K562 (cell line): Measurements from ENCODE around the gene SOX6. TPM values are rescaled to one million over a fixed set of nuclear protein-coding genes. Genes with fewer than 3 reads are reported as not detected.

Experiments used
- ATAC-seq: fragments of 200-7000 bp; cut with Tn5 transposase; 3 replicates; pipeline ENCODE4 v1.9.1; 2020; ENCODE audit warnings: moderate library complexity
- BruUV-seq: library from RNA; stranded (reverse); fragments of 400-500 nt; replicated peaks from 2 replicates; lab custom pipeline; 2021; lab: Mats Ljungman, UMichigan
- CTCF ChIA-PET: fragments of 300-600 bp; formaldehyde crosslinking; extraction: SDS; loops from one replicate; lab custom pipeline; 2021; ENCODE audit warnings: low intra/inter-chr PET ratio; lab: Yijun Ruan, JAX
- POLR2A ChIA-PET: fragments of 300-600, 350-650 bp; sonication (Branson Sonifier 250); formaldehyde crosslinking; extraction: SDS; loops from one replicate; lab custom pipeline; 2021; ENCODE audit warnings: antibody characterized with exemption, inconsistent platforms; lab: Yijun Ruan, JAX
- DNase-seq, 4 experiments: peaks; one replicate each; pipeline versions ENCODE4 v3.0.0 to v3.0.0-alpha.2; 2011 to 2018; ENCODE audit warnings: low spot score in 3 of 4, mixed read lengths in 3 of 4; ENCODE audit errors: extremely low read depth in 1 of 4
- FAIRE-seq: peaks from 2 replicates; lab custom pipeline; 2011; peaks lifted over from hg19 to GRCh38; lab: Jason Lieb, UNC
- H2AFZ ChIP-seq: 2 replicates; pipeline ENCODE4 v1.6.0; 2011; ENCODE audit warnings: low read depth, low read length, control low read depth, inconsistent platforms
- H3K27ac ChIP-seq: fragments of 200-600 bp; 3 replicates; pipeline ENCODE4 v1.8.0; 2011; ENCODE audit warnings: low read depth, mild to moderate bottlenecking, control low read depth, inconsistent platforms, low read length, moderate library complexity, mixed read lengths; ENCODE audit errors: extremely low read depth
- H3K27me3 ChIP-seq, 2 experiments: fragments of 300-600 bp in 1 of 2; 2 replicates in 1 of 2; 3 replicates in 1 of 2; pipeline versions ENCODE4 v1.6.0 to v1.8.0; 2011; ENCODE audit warnings: inconsistent platforms in 2 of 2, low read length in 2 of 2, mild to moderate bottlenecking in 1 of 2, mixed read lengths in 1 of 2, moderate library complexity in 1 of 2; ENCODE audit not compliant: control insufficient read depth in 2 of 2, insufficient read depth in 2 of 2
- H3K36me3 ChIP-seq: fragments of 300-600 bp; 3 replicates; pipeline ENCODE4 v1.8.0; 2011; ENCODE audit warnings: mild to moderate bottlenecking, low read length, inconsistent platforms; ENCODE audit not compliant: control insufficient read depth, insufficient read depth
- H3K4me1 ChIP-seq, 2 experiments: fragments of 200-600 bp in 1 of 2; replicated peaks in 1 of 2; 2 replicates in 1 of 2; 3 replicates in 1 of 2; pipeline versions ENCODE4 v1.5.1 to v1.8.0; 2011; ENCODE audit warnings: inconsistent platforms in 2 of 2, low read length in 2 of 2, mild to moderate bottlenecking in 1 of 2, mixed read lengths in 1 of 2, moderate library complexity in 1 of 2; ENCODE audit not compliant: control insufficient read depth in 2 of 2, insufficient read depth in 2 of 2
- H3K4me2 ChIP-seq: 2 replicates; pipeline ENCODE4 v1.6.1; 2011; ENCODE audit warnings: low read length, control low read depth, inconsistent platforms, mixed read lengths; ENCODE audit not compliant: insufficient read depth
- H3K4me3 ChIP-seq: fragments of 200-600 bp; sonication (generic), shearing (Covaris generic); 2 replicates; pipeline ENCODE4 v1.5.1; 2016; ENCODE audit warnings: control low read depth, inconsistent platforms
- H3K79me2 ChIP-seq: fragments of 200-600 bp; 3 replicates; pipeline ENCODE4 v1.8.0; 2011; ENCODE audit warnings: low read length, inconsistent platforms; ENCODE audit not compliant: control insufficient read depth, insufficient read depth
- H3K9ac ChIP-seq, 2 experiments: 2 replicates each; pipeline versions ENCODE4 v1.6.0 to v1.6.1; 2011; ENCODE audit warnings: low read depth in 2 of 2, low read length in 2 of 2, control low read depth in 1 of 2, inconsistent platforms in 1 of 2, mild to moderate bottlenecking in 1 of 2, mixed read lengths in 1 of 2; ENCODE audit not compliant: insufficient read depth in 1 of 2
- H3K9me1 ChIP-seq: one replicate; pipeline ENCODE4 v1.6.0; 2011; ENCODE audit warnings: inconsistent platforms, mild to moderate bottlenecking, low read length, moderate library complexity; ENCODE audit not compliant: control insufficient read depth, insufficient read depth
- H3K9me3 ChIP-seq: replicated peaks from 2 replicates; pipeline ENCODE4 v1.5.1; 2011; ENCODE audit warnings: low read depth, low read length, inconsistent platforms; ENCODE audit not compliant: control insufficient read depth, insufficient read depth
- H4K20me1 ChIP-seq: replicated peaks from 2 replicates; pipeline ENCODE4 v1.6.1; 2011; ENCODE audit warnings: low read length, inconsistent platforms, mixed read lengths; ENCODE audit not compliant: control insufficient read depth, insufficient read depth
- BDP1 ChIP-seq: IDR thresholded peaks from 3 replicates; pipeline ENCODE4 v1.6.1; 2011; ENCODE audit not compliant: insufficient read length, insufficient read depth
- ELF1 ChIP-seq: fragments of 200-800 bp; sonication (Bioruptor generic); IDR thresholded peaks from 2 replicates; pipeline ENCODE4 v1.6.1; 2016; ENCODE audit warnings: missing genetic modification characterization, missing compliant biosample characterization
- ESRRB ChIP-seq: fragments of 250-450 bp; sonication (Bioruptor Pico); IDR thresholded peaks from 2 replicates; pipeline ENCODE4 v1.5.0; 2020; ENCODE audit warnings: mild to moderate bottlenecking, moderate library complexity, borderline replicate concordance
- KDM1A ChIP-seq, 2 experiments: fragments of 450-650 bp; IDR thresholded peaks; 2 replicates each; pipeline ENCODE4 v1.6.1; 2016; ENCODE audit warnings: mild to moderate bottlenecking in 2 of 2
- MEIS2 ChIP-seq: fragments of 450-650 bp; IDR thresholded peaks from 2 replicates; pipeline ENCODE4 v1.6.1; 2014; ENCODE audit warnings: mild to moderate bottlenecking; ENCODE audit not compliant: partially characterized antibody
- PKNOX1 ChIP-seq: fragments of 450-650 bp; IDR thresholded peaks from 2 replicates; pipeline ENCODE4 v1.6.1; 2016
- POLR3G ChIP-seq: IDR thresholded peaks from 2 replicates; pipeline ENCODE4 v1.6.1; 2011; ENCODE audit not compliant: insufficient read length, insufficient replicate concordance; ENCODE audit errors: extremely low read depth
- PTBP1 ChIP-seq: fragments of 200-400 bp; formaldehyde crosslinking; IDR thresholded peaks from 2 replicates; pipeline ENCODE4 v1.6.1; 2017; ENCODE audit warnings: low read depth, low read length
- RCOR1 ChIP-seq, 2 experiments: IDR thresholded peaks; 2 replicates each; pipeline ENCODE4 v1.6.1; 2012; ENCODE audit warnings: low read depth in 2 of 2, low read length in 2 of 2, borderline replicate concordance in 1 of 2, improper control_type of control experiment in 1 of 2
- RFX5 ChIP-seq: IDR thresholded peaks from 2 replicates; pipeline ENCODE4 v1.6.1; 2011; ENCODE audit warnings: low read depth, mild to moderate bottlenecking, improper control_type of control experiment, low read length
- SRSF3 ChIP-seq: fragments of 200-400 bp; formaldehyde crosslinking; IDR thresholded peaks from 2 replicates; pipeline ENCODE4 v1.6.1; 2016; ENCODE audit warnings: mild to moderate bottlenecking, low read length, moderate library complexity; ENCODE audit not compliant: insufficient read depth
- TAL1 ChIP-seq: fragments of 450-650 bp; IDR thresholded peaks from 2 replicates; pipeline ENCODE4 v1.6.1; 2016; ENCODE audit warnings: mild to moderate bottlenecking
- TEAD4 ChIP-seq, 2 experiments: sonication (generic) in 1 of 2; formaldehyde crosslinking in 1 of 2; IDR thresholded peaks; 2 replicates each; pipeline versions ENCODE4 v1.6.1 to v1.8.0; 2012 to 2022; ENCODE audit warnings: borderline replicate concordance in 1 of 2, inconsistent platforms in 1 of 2, low read length in 1 of 2, mild to moderate bottlenecking in 1 of 2, missing genetic modification reagents in 1 of 2
- UBTF ChIP-seq, 2 experiments: IDR thresholded peaks; 2 replicates each; pipeline ENCODE4 v1.6.1; 2012; ENCODE audit warnings: improper control_type of control experiment in 2 of 2, low read depth in 2 of 2, low read length in 2 of 2, borderline replicate concordance in 1 of 2
- ZNF23 ChIP-seq: fragments of 250-450 bp; sonication (Bioruptor Pico); IDR thresholded peaks from 2 replicates; pipeline ENCODE4 v1.4.0; 2020; ENCODE audit warnings: mild to moderate bottlenecking
- ZNF431 ChIP-seq: sonication (generic); formaldehyde crosslinking; IDR thresholded peaks from 2 replicates; pipeline ENCODE4 v1.8.0; 2022; ENCODE audit warnings: mild to moderate bottlenecking, missing genetic modification reagents
- ZNF436 ChIP-seq: fragments of 250-450, 450-650 bp; sonication (Bioruptor Pico); formaldehyde crosslinking; IDR thresholded peaks from 2 replicates; pipeline ENCODE4 v1.7.0; 2020; ENCODE audit warnings: mild to moderate bottlenecking
- ZNF764 ChIP-seq: fragments of 250-450 bp; sonication (Bioruptor Pico); IDR thresholded peaks from 2 replicates; pipeline ENCODE4 v1.4.0; 2020; ENCODE audit warnings: low read depth, mild to moderate bottlenecking, moderate library complexity
- in situ Hi-C: fragments of 300-500 bp; cut with MboI; formaldehyde crosslinking; loops from 4 replicates; pipeline ENCODE4 v1.15.0; 2018; ENCODE audit warnings: inconsistent platforms, mixed read lengths
- intact Hi-C: fragments of 100-400 bp; cut with micrococcal nuclease; formaldehyde crosslinking; loops from 2 replicates; pipeline ENCODE4 v1.14.2; 2022
- polyA plus RNA-seq, 8 experiments: library from polyadenylated mRNA; depleted of rRNA in 4 of 8; stranded (reverse) in 5 of 8; unstranded in 3 of 8; fragments of >200 nt; fragmentation: Nextera tagmentation in 2 of 8; fragmentation: Illumina TruSeq in 1 of 8; extraction: Ambion mirVana in 2 of 8; extraction: Trizol in 1 of 8; gene quantifications; 2 replicates each; pipeline versions ENCODE4 v1.2.1 to v1.2.3, GENCODE V29; 2011 to 2014; ENCODE audit warnings: inconsistent platforms in 1 of 8, missing spikeins in 1 of 8
- total RNA-seq, 7 experiments: library from RNA; depleted of rRNA in 6 of 7; stranded (reverse); fragments of >200 nt in 6 of 7; fragmentation: Illumina TruSeq in 2 of 7; extraction: Trizol in 2 of 7; gene quantifications; 2 replicates each; pipeline versions ENCODE4 v1.2.1 to v1.2.3, GENCODE V29; 2011 to 2021; ENCODE audit warnings: low replicate concordance in 1 of 7
- TF ChIP-seq, protein P1 (sequence below): sonication (generic); formaldehyde crosslinking; IDR thresholded peaks from 2 replicates; pipeline ENCODE4 v1.8.0; 2022; ENCODE audit warnings: missing genetic modification reagents, mild to moderate bottlenecking, borderline replicate concordance

Gene SOX6
- total and polyA plus RNA-seq, 9 of the 15 experiments (the other 6 are each of a cell fraction or from before 2014, with no cell fraction given) = 0.89 to 8.7 (median 5.7) TPM

DNA sequence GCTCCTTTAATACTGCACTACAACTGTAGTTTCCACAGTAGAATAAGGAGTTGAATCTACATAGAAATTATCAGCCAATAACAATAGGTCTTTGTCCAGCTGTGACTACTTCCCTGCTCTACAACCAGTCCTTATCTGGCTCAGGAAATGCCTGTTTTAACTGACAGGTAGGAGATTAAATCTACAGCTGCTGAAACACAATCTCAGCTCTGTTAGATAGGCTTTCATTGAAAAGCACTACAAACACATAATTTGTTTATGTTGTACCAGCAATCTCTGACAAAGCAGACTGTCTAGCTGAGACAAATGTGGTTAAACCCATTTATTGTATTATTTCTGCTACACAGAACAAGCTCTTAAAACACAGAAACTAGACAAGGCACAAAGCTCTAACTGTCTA is 230.0 kb downstream of the SOX6 start (continued):
- peak; percentile 81 for TF ChIP-seq TEAD4 (IDR thresholded peaks at IDR 0.05; ENCODE audit: low read length)
- TF ChIP-seq TEAD4 (CRISPR knock-in tag; IDR thresholded peaks at IDR 0.05; ENCODE audit: borderline replicate concordance) = no peak
- TF ChIP-seq ZNF23 (CRISPR knock-in tag) = no peak
- TF ChIP-seq PKNOX1 = peak; percentile 70
- no peak for TF ChIP-seq ZNF431 (CRISPR knock-in tag)
- peak in 1 of 2 experiments; percentile 83; a peak in 2 of 4 replicates for TF ChIP-seq RCOR1 (IDR thresholded peaks at IDR 0.05; ENCODE audit: borderline replicate concordance in 1 of 2, low read depth in 2 of 2, low read length in 2 of 2)
- TF ChIP-seq ELF1 (tag) = no peak
- no peak for TF ChIP-seq ZNF436 (CRISPR knock-in tag)
- TF ChIP-seq TAL1 = peak; percentile 49; the same call in 1 of the 2 replicates
- TF ChIP-seq KDM1A (IDR thresholded peaks at IDR 0.05) = peak; percentile 50 to 56; a peak in 2 of 4 replicates

- FAIRE-seq (no peak), ATAC-seq (no peak), DNase-seq (no peak)
- POLR2A ChIA-PET = no interaction called here
- no TSS peak for BruUV-seq
- H3K27ac ChIP-seq = no peak overlapping the region
- H3K9me3 ChIP-seq = no peaks in the 10 kb centered on the region
- H3K36me3 ChIP-seq = no peaks in the 10 kb centered on the region
- H3K9me1 ChIP-seq = no peaks in the 10 kb centered on the region
- CTCF ChIA-PET = no interaction called here
- intact Hi-C loops (no loop called here), in situ Hi-C loops (no loop called here)
- H3K9ac ChIP-seq = no peak overlapping the region
- no peak overlapping the region for H2AFZ ChIP-seq
- no peaks in the 10 kb centered on the region for H3K79me2 ChIP-seq
- 0 out of 5 replicates have a peak, but pooled peaks cover 0 to 3% of the 10 kb centered on the region in 2 experiments for H3K4me1 ChIP-seq
- no peaks in the 10 kb centered on the region for H3K27me3 ChIP-seq
- no peak overlapping the region for H3K4me3 ChIP-seq
- H4K20me1 ChIP-seq = no peaks in the 10 kb centered on the region
- H3K4me2 ChIP-seq = no peak overlapping the region
- TF ChIP-seq BDP1 (no peak), PTBP1 (no peak), UBTF (IDR thresholded peaks at IDR 0.05; ENCODE audit: borderline replicate concordance in 1 of 2, low read depth in 2 of 2, low read length in 2 of 2) (no peak), ZNF764 (CRISPR knock-in tag) (no peak), SRSF3 (no peak), RFX5 (no peak), MEIS2 (no peak), ESRRB (CRISPR knock-in tag) (no peak), POLR3G (no peak)
- TF ChIP-seq, protein P1, sequence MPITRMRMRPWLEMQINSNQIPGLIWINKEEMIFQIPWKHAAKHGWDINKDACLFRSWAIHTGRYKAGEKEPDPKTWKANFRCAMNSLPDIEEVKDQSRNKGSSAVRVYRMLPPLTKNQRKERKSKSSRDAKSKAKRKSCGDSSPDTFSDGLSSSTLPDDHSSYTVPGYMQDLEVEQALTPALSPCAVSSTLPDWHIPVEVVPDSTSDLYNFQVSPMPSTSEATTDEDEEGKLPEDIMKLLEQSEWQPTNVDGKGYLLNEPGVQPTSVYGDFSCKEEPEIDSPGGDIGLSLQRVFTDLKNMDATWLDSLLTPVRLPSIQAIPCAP (CRISPR knock-in tag) = no peak
These were observed 230.6 kb downstream of the SOX6 start for GRCh38 chr11:16125796-16126195.
